ENCODE results near the gene ASCC1. TPM values are rescaled to one million over a fixed set of nuclear protein-coding genes. Genes with fewer than 3 reads are reported as not detected.
"Not testable (repeated sequence)": the region's sequence is repeated elsewhere in the genome, so short reads cannot be mapped to it uniquely, and the experiment has no call there.

ASCC1 gene
- total RNA-seq, 1 experiment from 2014 or later = 39.4 TPM

GRCh38 chr10:72219235-72219814 lies 3.2 kb upstream of the ASCC1 start:
- H3K27me3 ChIP-seq (replicated peaks) = no peaks in the 10 kb centered on the region

DNA sequence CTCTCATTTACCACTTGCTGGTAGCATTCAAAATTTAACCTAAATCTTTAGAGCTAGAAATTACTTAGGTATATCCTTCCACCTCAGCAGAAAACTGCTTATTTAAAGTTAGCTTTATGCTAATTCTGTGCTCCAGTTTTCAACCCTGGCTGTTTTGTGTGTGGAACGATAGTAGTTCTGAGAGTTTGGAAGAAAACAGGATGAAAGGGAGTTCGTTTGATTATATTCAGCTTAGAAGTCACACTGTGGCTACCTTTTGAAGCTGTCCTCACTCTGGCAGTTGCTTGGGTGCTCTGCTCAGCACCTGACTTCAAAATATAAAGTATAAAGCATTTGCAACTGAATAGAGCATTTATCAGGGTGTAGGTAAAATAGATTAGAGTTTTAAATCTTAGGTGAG lies 2.6 kb upstream of the ASCC1 start:
- peaks cover 8% of the 10 kb centered on the region for H3K36me3 ChIP-seq
- DNase-seq (ENCODE audit: low read depth in 1 of 2, low spot score in 2 of 2) = no peak
- H3K4me1 ChIP-seq (replicated peaks) = peaks cover 11% of the 10 kb centered on the region
- no peaks in the 10 kb centered on the region for H3K27me3 ChIP-seq (replicated peaks)
- H3K27ac ChIP-seq = no peak overlapping the region
- no peak overlapping the region for H3K4me3 ChIP-seq
- H3K9me3 ChIP-seq (replicated peaks) = no peaks in the 10 kb centered on the region

More at GRCh38 chr10:72219235-72219814, 3.2 kb upstream of the ASCC1 start:
- Histone ChIP-seq H3K9me3 (replicated peaks) (no peaks in the 10 kb centered on the region), H3K27ac (no peak overlapping the region), H3K4me1 (replicated peaks) (peaks cover 11% of the 10 kb centered on the region), H3K36me3 (peaks cover 14% of the 10 kb centered on the region), H3K4me3 (no peak overlapping the region)
- DNase-seq (ENCODE audit: low read depth in 1 of 2, low spot score in 2 of 2) = no peak

- Histone ChIP-seq H3K4me3 (no peak overlapping the region), H3K9me3 (replicated peaks) (no peaks in the 10 kb centered on the region), H3K36me3 (peaks cover 4% of the 10 kb centered on the region; the same call in 1 of the 2 replicates), H3K27me3 (replicated peaks) (no peaks in the 10 kb centered on the region), H3K27ac (no peak overlapping the region), H3K4me1 (replicated peaks) (peaks cover 11% of the 10 kb centered on the region)
- DNase-seq (ENCODE audit: low read depth in 1 of 2, low spot score in 2 of 2) = no peak
Measured at GRCh38 chr10:72218325-72218724, 2.2 kb upstream of the ASCC1 start.

DNA sequence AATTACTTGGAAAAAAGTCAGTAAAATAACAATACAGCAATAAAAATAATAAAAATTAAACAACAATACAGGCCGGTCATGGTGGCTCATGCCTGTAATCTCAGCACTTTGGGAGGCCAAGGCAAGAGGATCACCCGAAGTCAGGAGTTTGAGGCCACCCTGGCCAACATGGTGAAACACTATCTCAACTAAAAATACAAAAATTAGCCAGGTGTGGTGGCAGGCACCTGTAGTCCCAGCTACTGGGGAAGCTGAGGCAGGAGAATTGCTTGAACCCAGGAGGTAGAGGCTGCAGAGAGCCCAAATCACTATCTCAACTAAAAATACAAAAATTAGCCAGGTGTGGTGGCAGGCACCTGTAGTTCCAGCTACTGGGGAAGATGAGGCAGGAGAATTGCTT lies 4.2 kb downstream of the ASCC1 start:
- H3K9me3 ChIP-seq (replicated peaks); H3K27me3 ChIP-seq (replicated peaks); DNase-seq (ENCODE audit: low read depth in 1 of 2, low spot score in 2 of 2); H3K4me1 ChIP-seq (replicated peaks); H3K27ac ChIP-seq; H3K4me3 ChIP-seq: not testable (repeated sequence)
- peaks cover 31% of the 10 kb centered on the region for H3K36me3 ChIP-seq

GRCh38 chr10:72211381-72211780 lies 4.7 kb downstream of the ASCC1 start:
- DNase-seq (ENCODE audit: low read depth in 1 of 2, low spot score in 2 of 2); H3K9me3 ChIP-seq (replicated peaks); H3K4me3 ChIP-seq; H3K27ac ChIP-seq; H3K27me3 ChIP-seq (replicated peaks); H3K4me1 ChIP-seq (replicated peaks): not testable (repeated sequence)
- H3K36me3 ChIP-seq = peaks cover 36% of the 10 kb centered on the region

GRCh38 chr10:72208526-72208925 lies 7.5 kb downstream of the ASCC1 start:
- peaks cover 45% of the 10 kb centered on the region for H3K36me3 ChIP-seq
- H3K4me3 ChIP-seq; DNase-seq (ENCODE audit: low read depth in 1 of 2, low spot score in 2 of 2); H3K4me1 ChIP-seq (replicated peaks); H3K27ac ChIP-seq; H3K27me3 ChIP-seq (replicated peaks); H3K9me3 ChIP-seq (replicated peaks): not testable (repeated sequence)

DNA sequence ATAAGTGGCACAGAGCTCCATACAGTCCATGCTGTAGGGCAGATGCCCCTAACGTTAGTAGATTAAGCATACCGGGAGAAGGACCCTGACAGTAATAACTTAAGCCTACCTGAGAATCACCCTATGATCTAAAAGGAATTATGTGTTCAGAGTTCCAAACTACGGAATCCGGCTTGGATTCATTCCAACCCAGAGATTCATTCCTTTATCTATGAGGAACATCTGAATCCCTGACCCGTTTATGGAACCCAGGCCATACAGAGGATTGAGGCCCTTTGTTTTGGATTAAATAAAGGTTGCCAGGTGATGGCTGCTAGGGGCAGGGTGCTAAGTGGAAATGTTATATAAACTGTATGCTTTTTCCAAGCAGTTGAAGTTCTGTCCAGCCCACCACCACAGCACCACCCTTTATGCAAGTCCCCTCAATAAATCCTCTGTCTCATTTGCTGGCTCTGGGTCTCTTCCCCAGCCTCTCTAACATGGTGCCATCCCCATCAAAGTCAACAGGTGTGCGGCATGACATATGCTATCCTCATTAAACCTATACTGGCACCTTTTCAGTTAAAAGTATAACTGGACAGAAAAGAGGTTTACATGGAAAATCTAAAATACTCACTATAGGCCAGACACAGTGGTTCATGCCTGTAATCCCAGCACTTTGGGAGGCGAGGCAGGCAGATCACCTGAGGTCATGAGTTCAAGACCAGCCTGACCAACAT lies 9.4 kb downstream of the ASCC1 start:
- H3K27ac ChIP-seq = no peak overlapping the region
- peaks cover 47% of the 10 kb centered on the region for H3K36me3 ChIP-seq
- H3K27me3 ChIP-seq (replicated peaks) = no peaks in the 10 kb centered on the region
- no peak for DNase-seq (ENCODE audit: low read depth in 1 of 2, low spot score in 2 of 2)
- no peaks in the 10 kb centered on the region for H3K4me1 ChIP-seq (replicated peaks)
- H3K4me3 ChIP-seq = no peak overlapping the region
- no peaks in the 10 kb centered on the region for H3K9me3 ChIP-seq (replicated peaks)

DNA sequence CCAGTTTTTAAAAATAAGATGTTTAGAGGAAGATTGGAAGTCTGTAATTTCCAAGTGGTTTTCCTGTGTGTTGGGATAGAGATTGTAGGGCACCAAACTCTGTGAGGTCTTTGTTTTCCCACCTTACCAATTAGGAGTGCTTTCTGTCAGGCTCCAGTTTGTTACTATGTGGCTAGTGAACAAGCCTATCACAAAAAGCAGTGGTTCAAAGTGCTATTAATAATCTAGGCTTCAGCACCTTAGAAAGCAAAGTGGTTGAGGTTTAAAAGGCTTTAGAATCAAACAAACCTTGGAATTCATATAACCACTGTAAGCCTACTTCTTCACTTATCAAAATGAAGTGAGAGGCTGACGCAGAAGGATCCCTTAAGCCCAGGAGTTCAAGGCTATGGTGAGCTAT lies 11.4 kb downstream of the ASCC1 start:
- H3K4me3 ChIP-seq = no peak overlapping the region
- no peaks in the 10 kb centered on the region for H3K27me3 ChIP-seq (replicated peaks)
- H3K4me1 ChIP-seq (replicated peaks) = no peaks in the 10 kb centered on the region
- H3K9me3 ChIP-seq (replicated peaks) = no peaks in the 10 kb centered on the region
- H3K36me3 ChIP-seq = peaks cover 46% of the 10 kb centered on the region
- no peak for DNase-seq (ENCODE audit: low read depth in 1 of 2, low spot score in 2 of 2)
- no peak overlapping the region for H3K27ac ChIP-seq

- DNase-seq (ENCODE audit: low read depth in 1 of 2, low spot score in 2 of 2) = no peak
Measured at GRCh38 chr10:72204296-72204695, 11.8 kb downstream of the ASCC1 start.

GRCh38 chr10:72201293-72201692 lies 14.8 kb downstream of the ASCC1 start:
- H3K4me3 ChIP-seq = no peak overlapping the region
- peaks cover 29% of the 10 kb centered on the region for H3K36me3 ChIP-seq
- H3K4me1 ChIP-seq (replicated peaks) = no peaks in the 10 kb centered on the region
- H3K9me3 ChIP-seq (replicated peaks) = no peaks in the 10 kb centered on the region
- H3K27ac ChIP-seq = no peak overlapping the region
- no peak for DNase-seq (ENCODE audit: low read depth in 1 of 2, low spot score in 2 of 2)
- H3K27me3 ChIP-seq (replicated peaks) = no peaks in the 10 kb centered on the region

More at GRCh38 chr10:72204296-72204695, 11.8 kb downstream of the ASCC1 start:
- Histone ChIP-seq H3K27me3 (replicated peaks) (no peaks in the 10 kb centered on the region), H3K27ac (no peak overlapping the region), H3K4me3 (no peak overlapping the region), H3K4me1 (replicated peaks) (no peaks in the 10 kb centered on the region), H3K9me3 (replicated peaks) (no peaks in the 10 kb centered on the region), H3K36me3 (peaks cover 44% of the 10 kb centered on the region)

GRCh38 chr10:72200883-72201282 lies 15.2 kb downstream of the ASCC1 start:
- Histone ChIP-seq H3K27me3 (replicated peaks) (no peaks in the 10 kb centered on the region), H3K9me3 (replicated peaks) (no peaks in the 10 kb centered on the region), H3K4me3 (no peak overlapping the region), H3K4me1 (replicated peaks) (no peaks in the 10 kb centered on the region), H3K27ac (no peak overlapping the region), H3K36me3 (peaks cover 33% of the 10 kb centered on the region)
- DNase-seq (ENCODE audit: low read depth in 1 of 2, low spot score in 2 of 2) = no peak

GRCh38 chr10:72194949-72195348 lies 21.1 kb downstream of the ASCC1 start:
- Histone ChIP-seq H3K4me1 (replicated peaks) (no peaks in the 10 kb centered on the region), H3K4me3 (no peak overlapping the region), H3K27ac (no peak overlapping the region), H3K27me3 (replicated peaks) (no peaks in the 10 kb centered on the region), H3K9me3 (replicated peaks) (no peaks in the 10 kb centered on the region), H3K36me3 (peaks cover 19% of the 10 kb centered on the region)
- no peak for DNase-seq (ENCODE audit: low read depth in 1 of 2, low spot score in 2 of 2)

DNA sequence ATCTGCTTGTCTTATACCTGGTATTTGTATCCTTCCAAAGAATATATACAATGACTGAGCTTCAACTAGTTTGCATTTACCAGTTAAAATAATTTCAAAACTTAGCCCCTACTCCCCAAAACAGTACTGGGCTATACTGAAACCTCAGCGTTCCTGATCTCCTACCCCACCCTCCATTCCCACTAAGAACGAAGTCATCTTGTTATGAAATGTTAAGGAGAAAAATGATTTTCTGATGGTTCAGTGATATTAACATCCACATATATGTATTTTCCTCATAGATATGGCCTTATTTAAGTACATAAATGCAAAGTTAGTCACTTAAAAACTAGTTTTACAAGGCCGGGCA lies 29.1 kb downstream of the ASCC1 start:
- Histone ChIP-seq H3K27me3 (replicated peaks) (no peaks in the 10 kb centered on the region), H3K27ac (no peak overlapping the region), H3K36me3 (0 out of 2 replicates have a peak, but pooled peaks cover 4% of the 10 kb centered on the region), H3K9me3 (replicated peaks) (no peaks in the 10 kb centered on the region), H3K4me3 (no peak overlapping the region), H3K4me1 (replicated peaks) (no peaks in the 10 kb centered on the region)
- DNase-seq (ENCODE audit: low read depth in 1 of 2, low spot score in 2 of 2) = no peak

- 0 out of 2 replicates have a peak, but pooled peaks cover 4% of the 10 kb centered on the region for H3K36me3 ChIP-seq
- no peaks in the 10 kb centered on the region for H3K9me3 ChIP-seq (replicated peaks)
- DNase-seq (ENCODE audit: low read depth in 1 of 2, low spot score in 2 of 2) = no peak
- H3K27me3 ChIP-seq (replicated peaks) = no peaks in the 10 kb centered on the region
- H3K4me1 ChIP-seq (replicated peaks) = no peaks in the 10 kb centered on the region
- no peak overlapping the region for H3K27ac ChIP-seq
- no peak overlapping the region for H3K4me3 ChIP-seq
Measured at GRCh38 chr10:72186258-72186981, 29.7 kb downstream of the ASCC1 start.

Measured in SJSA1 (cell line).